Right lobe of liver (tissue), 6 donors: Measurements from ENCODE around the gene ANO9. TPM values are rescaled to one million over a fixed set of nuclear protein-coding genes. Genes with fewer than 3 reads are reported as not detected.

ENCODE experiments used
- ATAC-seq, 4 donors: fragments of 200-7000 bp; cut with Tn5 transposase; one replicate each; pipeline ENCODE4 v1.9.1; 2020; ENCODE audit warnings: mild to moderate bottlenecking in 4 of 4, moderate library complexity in 4 of 4
- DNase-seq, 3 donors: peaks; one replicate each; pipeline ENCODE4 v3.0.0-alpha.2; 2020
- H3K27ac ChIP-seq, 3 donors: fragments of 200-600 bp; one replicate each; pipeline ENCODE4 v1.8.0; 2022
- H3K27me3 ChIP-seq, 2 donors: fragments of 200-600 bp; one replicate each; pipeline ENCODE4 v1.8.0; 2022
- H3K36me3 ChIP-seq, 4 donors: fragments of 200-600 bp; sonication (generic) in 1 of 4; one replicate each; pipeline versions ENCODE4 v1.5.1 to v1.8.0; 2017 to 2022; ENCODE audit warnings: control low read depth in 1 of 4
- H3K4me1 ChIP-seq, 4 donors: fragments of 200-600 bp; sonication (generic) in 1 of 4; one replicate each; pipeline versions ENCODE4 v1.5.1 to v1.8.0; 2017 to 2022; ENCODE audit warnings: control low read depth in 1 of 4
- H3K4me3 ChIP-seq, 3 donors: fragments of 200-600 bp; one replicate each; pipeline ENCODE4 v1.8.0; 2022
- H3K9me3 ChIP-seq, 4 donors: fragments of 200-600 bp; sonication (generic) in 1 of 4; one replicate each; pipeline versions ENCODE4 v1.5.1 to v1.8.0; 2017 to 2022; ENCODE audit warnings: control low read depth in 1 of 4
- CTCF ChIP-seq, 4 donors: fragments of 200-600 bp in 3 of 4; fragments of 450-650 bp in 1 of 4; IDR thresholded peaks; one replicate each; pipeline versions ENCODE4 v1.5.1 to v1.8.0; 2016 to 2022; ENCODE audit warnings: antibody characterized with exemption in 4 of 4, mild to moderate bottlenecking in 2 of 4
- POLR2A ChIP-seq: fragments of 450-650 bp; IDR thresholded peaks from one replicate; pipeline ENCODE4 v1.6.1; 2017; ENCODE audit warnings: antibody characterized with exemption, mild to moderate bottlenecking
- WGBS: methylation state at CpG from one replicate; pipeline ENCODE4 v1.1.6; 2018; ENCODE audit warnings: low coverage, low lambda C conversion rate; ENCODE audit not compliant: insufficient coverage; ENCODE audit errors: missing lambda C conversion rate; 5-methylcytosine and 5-hydroxymethylcytosine counted together
- intact Hi-C, 2 donors: fragments of 100-400 bp; cut with DNase I; formaldehyde crosslinking; loops; one replicate each; pipeline versions ENCODE4 v1.11.2 to v1.14.1; 2022
- long read RNA-seq: library from polyadenylated mRNA; unstranded; transcript quantifications from one replicate; pipeline ENCODE4 v2.0.0, GENCODE V29; 2019
- total RNA-seq, 6 experiments: library from RNA; depleted of rRNA in 2 of 6; stranded (reverse); fragments of >200 nt in 2 of 6; fragmentation: NEBNext Ultra II Directional in 3 of 6; extraction: Animal tissue kit (Norgen Biotek cat#: 25700) in 3 of 6; gene quantifications; one replicate each; pipeline versions ENCODE4 v1.1.0 to v1.2.4, GENCODE V29; 2016 to 2023
- donor health status: DM: no; HTN: yes; CAD: no.
- donor health status: DM: no; HTN: no; CAD: no.
- donor health status: DM: no; HTN: no; CAD: no.
- donor health status: DM: no; HTN: yes; CAD: no.
- donor health status: DM: no; HTN: yes; CAD: no.

The ANO9 gene
- 1 to 10 TPM in 1 of 6 experiments, under 1 TPM in 4, not detected in 1; 0.09 to 1.0 (median 0.28) TPM for total RNA-seq
- long read RNA-seq, result 0 reads

GRCh38 chr11:441418-442274 lies at the start of gene ANO9:
TSS of gene ANO9 (minus strand) at chr11:442011. CDS start at chr11:441926, 85 bp downstream.
- ATAC-seq, result peak in 1 of 4 donors; percentile 28
- Histone ChIP-seq H3K9me3 (no peaks in the 10 kb centered on the region), H3K36me3 (no peaks in the 10 kb centered on the region), H3K4me1 (peaks cover 0 to 8% (median 0%) of the 10 kb centered on the region in 4 donors), H3K27me3 (no peaks in the 10 kb centered on the region), H3K27ac (no peak within 1 kb of the TSS), H3K4me3 (peak within 1 kb of the TSS in 1 of 3 donors; percentile 4)
- TF ChIP-seq POLR2A, result no peak
- WGBS, result no CpG with 5 or more reads among the region's 35 CpGs
- peak in 2 of 3 donors; percentile 44 to 54 for DNase-seq
- intact Hi-C loops, result loop anchor here in 1 of 2 donors (5.0 kb wide), 1 partner anchor 34 kb away; no protein-coding TSS in a partner anchor

- WGBS, result 100% methylated on average over 1 of the region's 7 CpGs
- intact Hi-C loops, result no loop called here
- no peak for ATAC-seq
- Histone ChIP-seq H3K4me1 (no peaks in the 10 kb centered on the region), H3K36me3 (peaks cover 0 to 18% (median 8%) of the 10 kb centered on the region in 4 donors), H3K4me3 (no peak overlapping the region), H3K9me3 (no peaks in the 10 kb centered on the region), H3K27me3 (no peaks in the 10 kb centered on the region), H3K27ac (no peak overlapping the region)
- TF ChIP-seq CTCF (IDR thresholded peaks at IDR 0.05), result no peak
- no peak for TF ChIP-seq POLR2A
- no peak for DNase-seq
These were observed 49.5 kb upstream of the ANO9 start for GRCh38 chr11:491358-491757.

GRCh38 chr11:490930-491260 lies 49.1 kb upstream of the ANO9 start:
- Histone ChIP-seq H3K36me3 (peaks cover 0 to 15% (median 8%) of the 10 kb centered on the region in 4 donors), H3K27me3 (no peaks in the 10 kb centered on the region), H3K27ac (no peak overlapping the region), H3K4me1 (no peaks in the 10 kb centered on the region), H3K4me3 (no peak overlapping the region), H3K9me3 (no peaks in the 10 kb centered on the region)
- DNase-seq, result no peak
- no peak for ATAC-seq
- intact Hi-C loops, result no loop called here
- TF ChIP-seq POLR2A (no peak), CTCF (IDR thresholded peaks at IDR 0.05) (no peak)
- no CpG with 5 or more reads among the region's 15 CpGs for WGBS

- Histone ChIP-seq H3K27ac (no peak overlapping the region), H3K27me3 (no peaks in the 10 kb centered on the region), H3K4me1 (no peaks in the 10 kb centered on the region), H3K4me3 (no peak overlapping the region), H3K9me3 (no peaks in the 10 kb centered on the region), H3K36me3 (peaks cover 0 to 9% (median 5%) of the 10 kb centered on the region in 4 donors)
- ATAC-seq (no peak), DNase-seq (no peak)
- no peak for TF ChIP-seq CTCF (IDR thresholded peaks at IDR 0.05)
- no peak for TF ChIP-seq POLR2A
- intact Hi-C loops, result no loop called here
- WGBS, result no CpG with 5 or more reads among the region's 38 CpGs
These were observed 48.5 kb upstream of the ANO9 start for GRCh38 chr11:490186-490929.
